Left ventricle myocardium inferior (tissue), 1 donor: ENCODE measurements around the gene MFSD2B. TPM values are rescaled to one million over a fixed set of nuclear protein-coding genes. Genes with fewer than 3 reads are reported as not detected.
"Not testable (repeated sequence)": the region's sequence is repeated elsewhere in the genome, so short reads cannot be mapped to it uniquely, and the experiment has no call there.

Source experiments
- DNase-seq: peaks from one replicate; pipeline ENCODE4 v3.0.0-alpha.2; 2020
- H3K27ac ChIP-seq: fragments of 200-600 bp; replicated peaks from 2 replicates; pipeline ENCODE4 v1.8.0; 2021
- H3K27me3 ChIP-seq: fragments of 200-600 bp; 2 replicates; pipeline ENCODE4 v1.8.0; 2021; ENCODE audit warnings: low read depth
- H3K36me3 ChIP-seq: fragments of 200-600 bp; 2 replicates; pipeline ENCODE4 v1.8.0; 2021
- H3K4me1 ChIP-seq: fragments of 200-600 bp; 2 replicates; pipeline ENCODE4 v1.8.0; 2021
- H3K4me3 ChIP-seq: fragments of 200-600 bp; 2 replicates; pipeline ENCODE4 v1.8.0; 2021; ENCODE audit warnings: mild to moderate bottlenecking, moderate library complexity
- H3K9me3 ChIP-seq: fragments of 200-600 bp; replicated peaks from 2 replicates; pipeline ENCODE4 v1.8.0; 2021
- intact Hi-C: fragments of 100-400 bp; cut with micrococcal nuclease; formaldehyde crosslinking; loops from one replicate; pipeline ENCODE4 v1.11.0; 2022
- total RNA-seq: library from RNA; stranded (reverse); fragmentation: NEBNext Ultra II Directional; extraction: Animal tissue kit (Norgen Biotek cat#: 25700); gene quantifications from one replicate; pipeline ENCODE4 v1.2.1, GENCODE V29; 2021
- TF ChIP-seq, protein P1 (sequence below): fragments of 200-600 bp; IDR thresholded peaks from 2 replicates; pipeline ENCODE4 v1.8.0; 2021; ENCODE audit warnings: antibody characterized with exemption, mild to moderate bottlenecking, borderline replicate concordance
- donor health status: DM: no; HTN: yes; CAD: no; lungs with severe emphysema.

MFSD2B gene
- total RNA-seq, 1 donor from 2014 or later: 0.16 TPM

GRCh38 chr2:24024996-24025663 is 15.2 kb downstream of the MFSD2B start:
- no peak overlapping the region for H3K27ac ChIP-seq
- H3K9me3 ChIP-seq: no peaks in the 10 kb centered on the region
- no peak overlapping the region for H3K4me3 ChIP-seq
- no peaks in the 10 kb centered on the region for H3K27me3 ChIP-seq
- DNase-seq: no peak
- intact Hi-C loops: no loop called here
- H3K36me3 ChIP-seq: peaks cover 51% of the 10 kb centered on the region
- TF ChIP-seq, protein P1, sequence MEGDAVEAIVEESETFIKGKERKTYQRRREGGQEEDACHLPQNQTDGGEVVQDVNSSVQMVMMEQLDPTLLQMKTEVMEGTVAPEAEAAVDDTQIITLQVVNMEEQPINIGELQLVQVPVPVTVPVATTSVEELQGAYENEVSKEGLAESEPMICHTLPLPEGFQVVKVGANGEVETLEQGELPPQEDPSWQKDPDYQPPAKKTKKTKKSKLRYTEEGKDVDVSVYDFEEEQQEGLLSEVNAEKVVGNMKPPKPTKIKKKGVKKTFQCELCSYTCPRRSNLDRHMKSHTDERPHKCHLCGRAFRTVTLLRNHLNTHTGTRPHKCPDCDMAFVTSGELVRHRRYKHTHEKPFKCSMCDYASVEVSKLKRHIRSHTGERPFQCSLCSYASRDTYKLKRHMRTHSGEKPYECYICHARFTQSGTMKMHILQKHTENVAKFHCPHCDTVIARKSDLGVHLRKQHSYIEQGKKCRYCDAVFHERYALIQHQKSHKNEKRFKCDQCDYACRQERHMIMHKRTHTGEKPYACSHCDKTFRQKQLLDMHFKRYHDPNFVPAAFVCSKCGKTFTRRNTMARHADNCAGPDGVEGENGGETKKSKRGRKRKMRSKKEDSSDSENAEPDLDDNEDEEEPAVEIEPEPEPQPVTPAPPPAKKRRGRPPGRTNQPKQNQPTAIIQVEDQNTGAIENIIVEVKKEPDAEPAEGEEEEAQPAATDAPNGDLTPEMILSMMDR: no peak
- no peaks in the 10 kb centered on the region for H3K4me1 ChIP-seq

DNA sequence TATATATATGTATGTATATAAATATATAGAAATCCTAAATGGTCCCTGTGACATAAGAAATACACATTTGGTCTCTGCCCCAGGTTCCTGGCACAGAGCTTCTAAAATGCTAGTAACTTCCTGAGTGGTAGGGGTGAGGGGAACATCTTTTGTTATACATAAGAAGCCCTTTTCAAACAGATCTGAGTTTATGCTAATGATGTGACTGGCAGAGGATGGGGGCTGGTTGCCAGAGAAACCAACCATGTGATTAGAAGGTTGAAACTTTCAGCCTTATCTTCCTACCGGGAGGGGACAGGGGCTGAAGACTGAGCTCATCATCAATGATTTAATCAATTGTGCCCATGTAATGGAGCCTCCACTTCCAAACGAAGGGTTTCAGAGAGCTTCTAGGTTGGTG is 16.3 kb downstream of the MFSD2B start:
- no peak overlapping the region for H3K27ac ChIP-seq
- intact Hi-C loops: no loop called here
- H3K27me3 ChIP-seq: no peaks in the 10 kb centered on the region
- H3K36me3 ChIP-seq: peaks cover 62% of the 10 kb centered on the region
- H3K9me3 ChIP-seq: no peaks in the 10 kb centered on the region
- H3K4me1 ChIP-seq: no peaks in the 10 kb centered on the region
- no peak overlapping the region for H3K4me3 ChIP-seq
- TF ChIP-seq, protein P1: no peak
- DNase-seq: no peak

GRCh38 chr2:24038786-24039499 is 29.1 kb downstream of the MFSD2B start:
- TF ChIP-seq, protein P1: no peak
- H3K36me3 ChIP-seq: peaks cover 33% of the 10 kb centered on the region
- no peak overlapping the region for H3K27ac ChIP-seq
- H3K4me3 ChIP-seq: no peak overlapping the region
- H3K9me3 ChIP-seq: no peaks in the 10 kb centered on the region
- DNase-seq: no peak
- intact Hi-C loops: no loop called here
- H3K4me1 ChIP-seq: no peaks in the 10 kb centered on the region
- H3K27me3 ChIP-seq: no peaks in the 10 kb centered on the region

DNA sequence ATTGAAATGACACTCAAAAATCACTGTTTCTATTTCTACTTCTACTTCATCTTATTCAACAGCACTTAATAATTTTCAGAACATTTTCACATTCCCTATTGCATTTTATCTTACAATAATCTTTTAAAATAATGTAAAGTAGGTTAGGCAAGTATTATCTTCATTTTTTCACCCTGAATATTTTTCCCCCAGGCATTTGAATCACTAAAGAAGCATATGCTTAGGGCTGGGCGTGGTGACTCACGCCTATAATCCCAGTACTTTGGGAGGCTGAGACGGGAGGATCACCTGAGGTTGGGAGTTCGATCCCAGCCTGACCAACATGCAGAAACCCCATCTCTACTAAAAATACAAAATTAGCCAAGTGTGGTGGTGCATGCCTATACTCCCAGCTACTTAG is 30.6 kb downstream of the MFSD2B start:
- intact Hi-C loops: no loop called here

GRCh38 chr2:24043133-24043532 is 33.2 kb downstream of the MFSD2B start:
- intact Hi-C loops, H3K9me3 ChIP-seq, H3K27ac ChIP-seq, DNase-seq, H3K27me3 ChIP-seq, H3K4me3 ChIP-seq: not testable (repeated sequence)
- H3K36me3 ChIP-seq: peaks cover 14% of the 10 kb centered on the region
- H3K4me1 ChIP-seq: peaks cover 19% of the 10 kb centered on the region

More for the DNA sequence above, 30.6 kb downstream of the MFSD2B start:
- H3K27ac ChIP-seq: no peak overlapping the region
- H3K4me3 ChIP-seq: no peak overlapping the region
- H3K9me3 ChIP-seq: no peaks in the 10 kb centered on the region
- H3K27me3 ChIP-seq: no peaks in the 10 kb centered on the region
- no peak for DNase-seq
- H3K4me1 ChIP-seq: no peaks in the 10 kb centered on the region
- peaks cover 30% of the 10 kb centered on the region for H3K36me3 ChIP-seq
- TF ChIP-seq, protein P1: no peak
